H1 (cell line): ENCODE measurements around the gene MYL5. TPM values are rescaled to one million over a fixed set of nuclear protein-coding genes. Genes with fewer than 3 reads are reported as not detected.

ENCODE experiments used
- CTCF ChIA-PET: fragments of 300-600 bp; sonication (Branson Sonifier 250); formaldehyde crosslinking; loops from one replicate; lab custom pipeline; 2021; ENCODE audit not compliant: partially characterized antibody; lab: Charles Lee
- POLR2A ChIA-PET: fragments of 300-600 bp; sonication (Branson Sonifier 250); formaldehyde crosslinking; loops from one replicate; lab custom pipeline; 2021; ENCODE audit warnings: inconsistent platforms; ENCODE audit not compliant: partially characterized antibody; lab: Charles Lee
- DNase-seq, 2 experiments: peaks; one replicate each; pipeline versions ENCODE4 v3.0.0 to v3.0.0-alpha.2; 2010 to 2022; ENCODE audit warnings: low spot score in 2 of 2, low read depth in 1 of 2, mixed read lengths in 1 of 2
- FAIRE-seq: peaks from 2 replicates; lab custom pipeline; 2011; peaks lifted over from hg19 to GRCh38; lab: Jason Lieb, UNC
- H2AFZ ChIP-seq: 2 replicates; pipeline ENCODE4 v1.8.1; 2012; ENCODE audit warnings: low read length, inconsistent platforms
- H2AK5ac ChIP-seq: 2 replicates; pipeline ENCODE4 v1.6.1; 2013; ENCODE audit warnings: low read depth, low read length
- H2BK120ac ChIP-seq: replicated peaks from 2 replicates; pipeline ENCODE3; 2013; ENCODE audit warnings: low read depth, low read length, inconsistent platforms
- H2BK12ac ChIP-seq: 2 replicates; pipeline ENCODE4 v1.6.1; 2013; ENCODE audit warnings: low read depth, low read length
- H2BK15ac ChIP-seq: 2 replicates; pipeline ENCODE4 v1.6.1; 2013; ENCODE audit warnings: low read length
- H2BK20ac ChIP-seq: 2 replicates; pipeline ENCODE4 v1.6.1; 2013; ENCODE audit warnings: low read length
- H2BK5ac ChIP-seq: 2 replicates; pipeline ENCODE4 v1.6.1; 2013; ENCODE audit warnings: low read depth, low read length
- H3K14ac ChIP-seq: 2 replicates; pipeline ENCODE4 v1.6.1; 2013; ENCODE audit warnings: inconsistent platforms; ENCODE audit not compliant: insufficient read length
- H3K18ac ChIP-seq: 2 replicates; pipeline ENCODE4 v1.6.1; 2013; ENCODE audit warnings: low read length; ENCODE audit errors: extremely low read depth
- H3K23ac ChIP-seq: 2 replicates; pipeline ENCODE4 v1.6.1; 2013; ENCODE audit warnings: inconsistent platforms; ENCODE audit not compliant: insufficient read length
- H3K23me2 ChIP-seq: 2 replicates; pipeline ENCODE4 v1.6.1; 2013; ENCODE audit warnings: low read depth, low read length
- H3K27ac ChIP-seq: 2 replicates; pipeline ENCODE4 v1.6.1; 2011; ENCODE audit warnings: low read depth, low read length, inconsistent platforms
- H3K27me3 ChIP-seq, 4 experiments: replicated peaks in 1 of 4; 1 replicate in 1 of 4; 2 replicates in 3 of 4; pipeline versions ENCODE4 v1.6.1 to v1.8.1; 2011 to 2013; ENCODE audit warnings: low read length in 3 of 4, mild to moderate bottlenecking in 3 of 4, inconsistent platforms in 2 of 4, mixed read lengths in 2 of 4, moderate library complexity in 1 of 4; ENCODE audit not compliant: control insufficient read depth in 3 of 4, insufficient read depth in 3 of 4; ENCODE audit errors: extremely low read depth in 1 of 4
- H3K36me3 ChIP-seq, 4 experiments: 2 replicates each; pipeline versions ENCODE4 v1.6.1 to v1.8.1; 2011 to 2013; ENCODE audit warnings: mild to moderate bottlenecking in 4 of 4, low read length in 3 of 4, moderate library complexity in 2 of 4, control low read depth in 1 of 4, inconsistent platforms in 1 of 4; ENCODE audit not compliant: insufficient read depth in 4 of 4, control insufficient read depth in 2 of 4
- H3K4ac ChIP-seq: replicated peaks from 2 replicates; pipeline ENCODE3; 2013; ENCODE audit warnings: low read length, low read depth, mixed read lengths, inconsistent platforms; ENCODE audit not compliant: insufficient read length
- H3K4me1 ChIP-seq, 4 experiments: replicated peaks in 1 of 4; 1 replicate in 1 of 4; 2 replicates in 3 of 4; pipeline versions ENCODE4 v1.6.1 to v1.8.1; 2011 to 2013; ENCODE audit warnings: low read length in 3 of 4, inconsistent platforms in 2 of 4, mixed read lengths in 1 of 4; ENCODE audit not compliant: insufficient read depth in 4 of 4, control insufficient read depth in 3 of 4
- H3K4me2 ChIP-seq, 2 experiments: 2 replicates each; pipeline versions ENCODE4 v1.6.1 to v1.8.1; 2011 to 2013; ENCODE audit warnings: low read depth in 2 of 2, low read length in 2 of 2, control low read depth in 1 of 2, inconsistent platforms in 1 of 2, mild to moderate bottlenecking in 1 of 2; ENCODE audit not compliant: insufficient read depth in 1 of 2
- H3K4me3 ChIP-seq, 4 experiments: fragments of 200-600, 300-600 bp in 1 of 4; sonication (generic), shearing (Covaris generic), sonication (Bioruptor Twin) in 1 of 4; 2 replicates each; pipeline versions ENCODE4 v1.5.1 to v1.8.1; 2011 to 2016; ENCODE audit warnings: low read length in 4 of 4, low read depth in 3 of 4, control low read depth in 2 of 4, inconsistent platforms in 2 of 4, mild to moderate bottlenecking in 2 of 4, mixed read lengths in 1 of 4, moderate library complexity in 1 of 4; ENCODE audit not compliant: insufficient read depth in 2 of 4; ENCODE audit errors: extremely low read depth in 1 of 4
- H3K56ac ChIP-seq: replicated peaks from 2 replicates; pipeline ENCODE3; 2013; ENCODE audit warnings: low read depth, mild to moderate bottlenecking, mixed read lengths, low read length, inconsistent platforms; ENCODE audit not compliant: insufficient read length
- H3K79me1 ChIP-seq: 2 replicates; pipeline ENCODE4 v1.6.1; 2013; ENCODE audit warnings: low read depth, low read length, control low read depth
- H3K79me2 ChIP-seq, 2 experiments: 2 replicates each; pipeline versions ENCODE4 v1.6.1 to v1.8.1; 2012 to 2013; ENCODE audit warnings: low read length in 2 of 2, mild to moderate bottlenecking in 2 of 2, inconsistent platforms in 1 of 2; ENCODE audit not compliant: insufficient read depth in 2 of 2, control insufficient read depth in 1 of 2
- H3K9ac ChIP-seq, 4 experiments: replicated peaks in 1 of 4; 1 replicate in 1 of 4; 2 replicates in 3 of 4; pipeline versions ENCODE4 v1.6.1 to v1.8.1; 2011 to 2013; ENCODE audit warnings: low read depth in 3 of 4, low read length in 3 of 4, control low read depth in 2 of 4, mild to moderate bottlenecking in 2 of 4, moderate library complexity in 2 of 4, inconsistent platforms in 1 of 4; ENCODE audit errors: extremely low read depth in 1 of 4
- H3K9me3 ChIP-seq, 2 experiments: 2 replicates each; pipeline versions ENCODE4 v1.6.1 to v1.8.1; 2012 to 2013; ENCODE audit warnings: mild to moderate bottlenecking in 2 of 2, moderate library complexity in 2 of 2, control low read depth in 1 of 2, inconsistent platforms in 1 of 2, low read depth in 1 of 2, low read length in 1 of 2, mixed read lengths in 1 of 2; ENCODE audit not compliant: insufficient read depth in 2 of 2
- H4K20me1 ChIP-seq, 2 experiments: replicated peaks in 1 of 2; 2 replicates each; pipeline versions ENCODE3 to v1.8.1; 2011 to 2013; ENCODE audit warnings: inconsistent platforms in 2 of 2, low read length in 2 of 2, mild to moderate bottlenecking in 1 of 2; ENCODE audit not compliant: insufficient read depth in 2 of 2, control insufficient read depth in 1 of 2
- H4K5ac ChIP-seq: 2 replicates; pipeline ENCODE4 v1.6.1; 2013; ENCODE audit warnings: low read length, low read depth, mixed read lengths, inconsistent platforms; ENCODE audit not compliant: insufficient read length
- H4K8ac ChIP-seq: 2 replicates; pipeline ENCODE4 v1.8.0; 2013; ENCODE audit warnings: mild to moderate bottlenecking, moderate library complexity, low read length, inconsistent platforms; ENCODE audit not compliant: insufficient read depth; ENCODE audit errors: extremely low read depth
- H4K91ac ChIP-seq: replicated peaks from 2 replicates; pipeline ENCODE3; 2013; ENCODE audit warnings: low read length, mixed read lengths, inconsistent platforms; ENCODE audit not compliant: insufficient read length
- EGR1 ChIP-seq: IDR thresholded peaks from 2 replicates; pipeline ENCODE4 v1.6.1; 2011; ENCODE audit warnings: low read depth, low read length, borderline replicate concordance
- NRF1 ChIP-seq: IDR thresholded peaks from 2 replicates; pipeline ENCODE4 v1.6.1; 2011; ENCODE audit warnings: mild to moderate bottlenecking, low read depth, low read length, improper control_type of control experiment
- SIX5 ChIP-seq: IDR thresholded peaks from 2 replicates; pipeline ENCODE4 v1.6.1; 2011; ENCODE audit warnings: mild to moderate bottlenecking, low read depth, low read length
- WGBS, 2 experiments: shearing (Covaris generic) in 1 of 2; methylation state at CpG; one replicate each; pipeline versions ENCODE4 v1.1.6 to v1.1.7; 2013 to 2015; ENCODE audit warnings: low lambda C conversion rate in 2 of 2, mixed read lengths in 2 of 2, inconsistent platforms in 1 of 2, low coverage in 1 of 2, missing lambda C conversion rate in 1 of 2; ENCODE audit not compliant: insufficient replicate concordance in 2 of 2, insufficient coverage in 1 of 2, insufficient read length in 1 of 2; ENCODE audit errors: extremely low coverage in 1 of 2, missing lambda C conversion rate in 1 of 2; 5-methylcytosine and 5-hydroxymethylcytosine counted together
- polyA plus RNA-seq, 7 experiments: library from polyadenylated mRNA; depleted of rRNA in 3 of 7; stranded (reverse) in 5 of 7; unstranded in 2 of 7; fragments of >200 nt in 5 of 7; fragments of 200-250 nt in 2 of 7; gene quantifications; 1 replicate in 5 of 7; 2 replicates in 1 of 7; 4 replicates in 1 of 7; pipeline versions ENCODE4 v1.2.1 to v1.2.3, GENCODE V29; 2011 to 2013; ENCODE audit warnings: missing spikeins in 2 of 7, mixed read lengths in 2 of 7
- total RNA-seq: library from RNA; stranded (reverse); fragmentation: NEBNext Ultra II Directional; extraction: Animal tissue kit (Norgen Biotek cat#: 25700); gene quantifications from 2 replicates; pipeline ENCODE4 v1.2.1, GENCODE V29; 2021

MYL5 gene
- total and polyA plus RNA-seq, 2 of the 8 experiments (the other 6 are each of a cell fraction or from before 2014, with no cell fraction given), result 5.7 to 6.8 TPM

GRCh38 chr4:727576-727975, 53.2 kb downstream of the MYL5 start:
- H2BK15ac ChIP-seq, result no peak overlapping the region
- H3K36me3 ChIP-seq, result peaks cover 3 to 14% (median 8%) of the 10 kb centered on the region in 4 experiments; a peak in 6 of 8 replicates
- peaks cover 14% of the 10 kb centered on the region for H3K79me1 ChIP-seq
- no peak for FAIRE-seq
- no peak overlapping the region for H2BK20ac ChIP-seq
- no peak overlapping the region for H2BK5ac ChIP-seq
- H4K20me1 ChIP-seq, result peaks cover 25 to 32% of the 10 kb centered on the region in 2 experiments
- no peak overlapping the region for H3K27ac ChIP-seq
- H3K79me2 ChIP-seq, result peaks cover 3 to 48% of the 10 kb centered on the region in 2 experiments; a peak in 3 of 4 replicates
- no peak overlapping the region for H3K4ac ChIP-seq
- no peak overlapping the region for H4K91ac ChIP-seq
- no peaks in the 10 kb centered on the region for H3K27me3 ChIP-seq
- WGBS, 2 experiments, result 90% methylated on average over 6 of the region's 6 CpGs; no CpG with 5 or more reads in 1 of the 2 experiments
- H2BK12ac ChIP-seq, result no peak overlapping the region
- no peak overlapping the region for H3K56ac ChIP-seq
- no peak for DNase-seq
- H3K23me2 ChIP-seq, result no peaks in the 10 kb centered on the region
- no peak overlapping the region for H2AFZ ChIP-seq
- POLR2A ChIA-PET, result interaction anchor here (1.1 kb wide), 1 partner anchor 48 kb away, joined by 4 read pairs; no protein-coding TSS in a partner anchor
- H2AK5ac ChIP-seq, result no peak overlapping the region
- no peak overlapping the region for H4K5ac ChIP-seq
- no peaks in the 10 kb centered on the region for H3K4me1 ChIP-seq
- no peak overlapping the region for H3K23ac ChIP-seq
- H3K4me2 ChIP-seq, result no peak overlapping the region
- peaks cover 0 to 5% of the 10 kb centered on the region in 2 experiments; a peak in 1 of 4 replicates for H3K9me3 ChIP-seq
- no peak overlapping the region for H4K8ac ChIP-seq
- H3K18ac ChIP-seq, result no peak overlapping the region
- TF ChIP-seq SIX5 (no peak), NRF1 (no peak), EGR1 (no peak)
- CTCF ChIA-PET, result interaction anchor here (1.1 to 2.3 kb wide), 2 partner anchors 15 to 43 kb away, joined by 3 to 6 read pairs; no protein-coding TSS in a partner anchor
- no peak overlapping the region for H3K14ac ChIP-seq
- H3K9ac ChIP-seq, result no peak overlapping the region
- no peak overlapping the region for H3K4me3 ChIP-seq
- no peak overlapping the region for H2BK120ac ChIP-seq
